Right lung (tissue), 5 donors: ENCODE results near the gene TMEM59. TPM values are rescaled to one million over a fixed set of nuclear protein-coding genes. Genes with fewer than 3 reads are reported as not detected.
"Not testable (repeated sequence)": the region's sequence is repeated elsewhere in the genome, so short reads cannot be mapped to it uniquely, and the experiment has no call there.

Experiments
- DNase-seq, 2 donors: peaks; one replicate each; pipeline ENCODE4 v3.0.0-alpha.2; 2013
- polyA plus RNA-seq, 5 donors: library from polyadenylated mRNA; unstranded; fragments of 120-200 nt; gene quantifications; one replicate each; pipeline versions ENCODE4 v1.2.1 to v1.2.3, GENCODE V29; 2013; ENCODE audit warnings: inconsistent platforms in 1 of 5, low replicate concordance in 1 of 5; ENCODE audit not compliant: insufficient read length in 5 of 5, insufficient read depth in 1 of 5

TMEM59 gene
- polyA plus RNA-seq, 5 donors = 257 to 347 (median 298) TPM

DNA sequence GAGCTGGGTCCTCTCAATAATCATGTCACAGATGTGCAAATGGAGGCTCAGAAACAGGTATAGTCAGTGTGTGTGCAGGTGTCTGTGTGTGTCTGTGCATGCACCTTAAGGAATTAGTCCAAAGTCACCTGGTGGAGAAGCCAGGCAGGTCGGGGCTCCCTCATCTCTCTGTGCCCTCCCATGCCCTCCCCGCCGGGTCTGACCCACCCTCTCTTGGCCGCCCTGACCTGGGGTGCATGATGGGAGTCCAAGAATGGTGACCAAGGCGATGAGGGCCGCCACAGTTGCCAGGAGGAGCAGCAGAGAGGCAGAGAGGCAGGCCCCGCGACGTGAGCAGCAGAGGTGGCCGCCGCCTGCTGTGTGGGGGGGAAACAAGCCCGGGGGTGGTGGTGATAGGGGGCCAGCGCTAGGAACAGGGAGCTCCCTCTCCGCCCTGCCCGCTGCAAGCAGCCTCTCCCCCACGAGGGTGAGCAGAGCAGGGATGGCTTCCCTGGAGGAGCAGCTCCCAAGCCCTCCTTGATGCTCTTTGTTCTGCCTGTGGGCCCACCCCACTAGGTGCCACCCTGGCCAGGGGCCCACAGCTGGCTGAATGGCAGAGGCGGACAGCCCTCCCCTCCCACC lies 38.9 kb downstream of the TMEM59 start:
- DNase-seq = no peak

DNA sequence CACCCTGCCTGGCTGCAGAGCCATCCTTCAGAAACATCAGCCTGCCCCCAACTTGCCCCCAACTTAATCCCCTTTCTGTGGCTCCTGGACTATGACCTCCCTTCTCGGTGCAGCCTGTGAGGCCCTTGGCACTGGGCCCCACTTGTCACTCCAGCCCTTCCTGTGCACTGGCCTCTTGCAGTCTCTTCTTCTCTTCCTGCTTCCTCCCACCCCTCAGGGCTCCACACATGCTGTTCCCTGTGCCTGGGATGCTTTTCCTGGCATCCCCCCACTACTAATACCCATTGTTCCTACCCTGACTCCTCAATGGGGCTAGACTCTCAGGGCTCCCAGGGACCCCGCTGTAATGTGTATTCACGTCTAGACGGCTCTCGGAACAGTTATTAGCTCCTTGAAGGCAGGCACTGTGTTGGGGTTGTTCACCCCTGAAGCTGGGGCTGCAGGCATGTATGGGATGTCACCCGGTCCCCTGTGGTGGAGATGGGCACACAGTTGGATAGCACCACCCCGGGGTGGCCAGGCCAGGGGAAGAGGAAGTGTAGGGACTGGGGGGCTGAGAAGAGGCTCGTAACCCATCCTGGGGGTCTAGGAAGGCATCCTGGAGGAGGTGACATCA lies 39.5 kb downstream of the TMEM59 start:
- DNase-seq = no peak

DNA sequence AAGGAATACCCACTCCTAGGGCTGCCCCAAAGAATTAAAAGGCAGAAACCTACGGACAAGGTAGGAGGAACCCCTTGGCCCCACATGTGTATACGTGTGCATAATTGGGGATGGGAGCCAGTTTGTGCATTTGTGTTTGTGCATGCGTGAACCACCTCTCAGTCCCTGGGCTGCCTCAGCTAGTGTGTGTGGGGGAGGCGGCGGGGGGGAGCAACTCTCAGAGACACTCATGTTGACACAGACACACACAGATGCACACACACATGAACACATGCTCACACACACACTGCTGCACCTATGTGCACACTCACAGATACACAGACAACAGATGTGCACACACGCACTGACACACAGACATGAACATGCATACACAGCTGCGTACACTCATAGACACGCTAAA lies 40.1 kb downstream of the TMEM59 start:
- no peak for DNase-seq

DNA sequence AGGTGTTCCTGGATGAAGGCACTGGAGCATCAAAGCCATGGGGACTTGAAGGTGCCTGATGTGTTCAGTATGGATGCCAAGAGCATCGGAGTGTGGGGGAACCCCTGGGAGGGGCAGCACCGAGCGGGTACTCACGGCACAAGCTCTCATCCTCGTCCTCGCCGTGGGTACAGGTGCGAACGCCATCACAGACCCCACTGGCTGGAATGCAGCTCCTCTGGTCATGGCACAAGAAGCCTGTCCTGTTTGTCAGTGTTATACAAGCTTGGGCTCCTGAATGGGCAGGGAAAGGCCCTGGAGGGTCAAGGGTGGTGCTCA lies 41.0 kb downstream of the TMEM59 start:
- no peak for DNase-seq

DNA sequence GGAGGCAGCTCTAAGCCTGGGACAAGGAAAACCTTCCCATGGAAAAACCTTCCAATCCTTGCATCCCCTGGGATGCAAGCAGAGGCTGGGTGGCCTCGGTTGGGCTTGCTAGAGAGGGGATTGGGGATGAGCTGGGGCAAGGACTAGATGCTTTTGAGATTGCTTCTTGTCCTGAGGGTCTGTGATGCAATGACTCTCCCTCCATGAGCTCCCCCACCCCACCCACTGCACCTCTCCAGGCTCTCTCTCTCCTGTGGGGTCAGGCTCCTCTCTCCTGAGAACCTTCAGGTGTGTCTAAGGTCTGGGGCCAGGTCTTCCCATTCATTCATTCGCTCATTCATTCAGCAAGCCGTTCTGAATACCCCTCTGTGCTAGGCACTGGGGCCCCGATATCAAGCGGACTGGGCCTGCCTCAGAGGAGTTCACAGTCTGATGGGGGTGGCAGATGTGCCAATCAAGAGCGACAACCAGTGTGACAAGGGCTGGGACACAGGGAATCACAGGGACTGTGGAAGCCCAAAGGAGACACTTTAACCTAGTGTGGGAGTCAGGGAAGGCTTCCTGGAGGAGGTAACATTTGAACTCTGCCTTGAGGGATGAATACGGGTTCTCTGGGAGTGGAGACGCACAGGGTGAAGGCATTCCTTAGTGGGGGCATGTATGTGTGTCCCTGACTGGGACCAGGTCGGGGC lies 41.5 kb downstream of the TMEM59 start:
- no peak for DNase-seq

DNA sequence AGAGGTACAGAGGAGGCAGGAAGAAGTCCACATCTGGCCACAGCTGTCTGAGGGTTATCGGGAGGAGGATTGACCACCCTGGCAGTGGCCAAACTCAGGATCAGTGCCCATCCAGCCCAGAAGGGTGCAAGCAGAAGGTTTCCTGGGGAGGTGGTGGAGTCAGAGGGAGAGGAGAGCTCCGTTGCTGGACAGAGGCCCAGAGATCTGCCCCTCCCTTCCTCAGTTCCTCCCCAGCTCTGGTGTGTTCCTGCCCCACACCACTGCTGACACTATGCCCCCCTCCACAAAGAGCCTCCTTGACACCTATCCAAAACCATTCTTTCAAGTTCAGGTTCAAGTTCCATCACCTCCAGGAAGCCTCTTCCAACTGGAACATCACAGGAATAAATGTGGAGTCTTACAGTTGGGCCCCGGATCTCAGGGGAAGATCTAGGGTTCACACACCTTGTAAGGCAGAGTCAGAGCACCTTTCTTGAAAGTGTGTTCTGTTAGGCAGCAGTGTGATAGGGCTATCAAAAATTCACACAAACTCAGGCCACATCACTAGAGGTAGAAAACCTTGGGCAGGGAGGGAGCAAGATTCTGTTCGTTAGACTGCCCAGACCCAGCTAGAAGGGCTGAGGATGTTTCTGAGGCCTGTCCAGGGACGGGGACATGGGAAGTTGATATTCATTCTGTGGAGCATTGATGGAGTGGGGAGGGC lies 42.4 kb downstream of the TMEM59 start:
- DNase-seq = no peak

DNA sequence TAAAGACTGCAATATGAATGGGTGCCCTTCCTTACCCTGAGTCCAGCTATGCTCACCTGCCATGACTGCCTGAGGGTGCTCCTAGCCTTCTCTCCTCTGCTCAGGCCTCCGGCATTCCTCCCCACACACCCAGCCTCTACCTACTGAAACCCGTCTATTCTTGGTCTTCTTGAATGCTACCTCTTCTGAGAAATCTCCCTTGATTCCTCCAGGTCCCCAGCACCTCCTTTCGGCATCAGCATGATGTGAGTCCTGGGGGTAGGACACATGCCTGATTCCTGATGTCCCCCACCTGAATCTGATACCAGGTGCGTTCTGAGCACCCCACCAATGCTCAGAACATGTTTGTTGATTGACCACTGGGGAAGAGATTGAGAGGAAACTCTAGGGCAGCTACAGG lies 43.6 kb downstream of the TMEM59 start:
- no peak for DNase-seq

DNA sequence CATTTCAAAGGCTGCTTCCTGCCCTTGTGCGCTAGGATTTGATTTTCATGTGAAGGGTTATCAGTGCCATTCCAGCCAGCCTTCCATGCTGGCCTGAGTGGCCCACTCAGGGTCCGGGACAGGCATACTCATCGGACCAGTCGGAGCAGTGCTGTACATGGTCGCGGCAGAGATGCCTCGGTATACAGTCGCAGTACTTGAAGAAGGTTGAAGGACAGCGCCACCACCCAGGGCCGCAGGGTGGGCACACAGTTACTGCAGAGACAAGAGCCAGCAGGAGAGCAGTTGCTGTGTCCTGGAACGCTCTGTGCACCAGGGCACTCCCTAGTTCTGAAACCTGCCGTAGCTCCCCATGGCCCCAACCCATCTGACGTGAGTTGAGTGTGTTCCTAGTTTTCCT lies 44.1 kb downstream of the TMEM59 start:
- DNase-seq = no peak

DNA sequence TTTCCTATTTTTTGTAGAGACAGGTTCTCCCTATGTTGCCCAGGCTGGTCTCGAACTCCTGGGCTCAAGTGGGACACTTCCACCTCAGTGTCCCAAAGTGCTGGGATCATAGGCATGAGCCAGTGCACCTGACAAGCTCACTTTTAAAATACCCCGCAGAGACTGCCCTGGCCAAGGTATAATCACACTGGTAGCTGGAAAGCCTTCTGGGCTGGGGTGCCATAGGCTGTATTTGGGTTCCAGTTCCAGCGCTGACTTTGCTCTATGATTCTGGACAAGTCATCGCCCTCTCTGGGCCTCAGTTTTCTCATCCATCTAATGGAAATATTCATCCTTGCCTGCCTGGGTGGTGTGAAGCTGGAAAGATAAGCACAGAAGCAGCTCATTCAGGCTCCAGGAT lies 45.4 kb downstream of the TMEM59 start:
- no peak for DNase-seq

DNA sequence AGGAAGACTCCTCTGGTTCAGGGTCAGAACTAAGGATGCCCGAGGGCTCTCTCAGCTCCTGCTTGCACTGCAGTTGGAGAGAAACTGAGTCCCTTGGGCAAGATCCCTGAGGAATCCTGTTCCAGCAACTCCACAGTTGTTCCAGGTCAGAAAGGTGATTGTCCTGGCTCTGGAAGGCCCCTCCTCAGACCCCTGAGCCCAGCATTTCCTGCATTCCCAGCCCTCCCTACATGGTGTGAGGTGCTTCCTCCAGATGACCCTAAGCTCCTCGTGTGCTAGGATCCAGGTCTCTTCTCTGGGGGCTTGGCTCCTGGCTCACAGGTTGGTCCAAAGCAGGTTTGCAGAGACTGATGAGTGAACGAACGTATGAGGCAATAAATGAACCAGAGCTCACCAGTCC lies 46.5 kb downstream of the TMEM59 start:
- no peak for DNase-seq

DNA sequence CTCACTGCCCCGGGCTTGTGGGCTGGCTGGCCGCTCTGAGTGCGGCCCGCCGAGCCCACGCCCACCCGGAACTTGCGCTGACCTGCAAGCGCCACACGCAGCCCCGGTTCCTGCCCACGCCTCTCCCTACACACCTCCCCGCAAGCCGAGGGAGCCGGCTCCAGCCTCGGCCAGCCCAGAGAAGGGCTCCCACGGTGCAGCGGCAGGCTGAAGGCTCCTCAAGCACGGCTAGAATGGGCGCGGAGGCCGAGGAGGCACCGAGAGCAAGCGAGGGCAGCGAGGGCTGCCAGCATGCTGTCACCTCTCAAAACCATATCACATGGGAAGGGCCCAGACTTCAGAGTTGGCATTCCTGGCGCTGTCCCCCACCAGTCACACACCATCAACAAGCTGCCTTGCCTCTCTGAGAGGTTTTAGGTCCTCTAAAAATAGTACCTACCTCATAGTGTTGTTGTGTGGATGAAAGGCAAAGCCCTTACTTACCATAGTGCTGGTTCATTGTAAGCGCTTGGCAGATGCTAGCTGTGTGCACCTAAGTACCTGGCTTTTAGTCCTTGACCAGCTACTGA lies 48.4 kb downstream of the TMEM59 start:
- DNase-seq = no peak

DNA sequence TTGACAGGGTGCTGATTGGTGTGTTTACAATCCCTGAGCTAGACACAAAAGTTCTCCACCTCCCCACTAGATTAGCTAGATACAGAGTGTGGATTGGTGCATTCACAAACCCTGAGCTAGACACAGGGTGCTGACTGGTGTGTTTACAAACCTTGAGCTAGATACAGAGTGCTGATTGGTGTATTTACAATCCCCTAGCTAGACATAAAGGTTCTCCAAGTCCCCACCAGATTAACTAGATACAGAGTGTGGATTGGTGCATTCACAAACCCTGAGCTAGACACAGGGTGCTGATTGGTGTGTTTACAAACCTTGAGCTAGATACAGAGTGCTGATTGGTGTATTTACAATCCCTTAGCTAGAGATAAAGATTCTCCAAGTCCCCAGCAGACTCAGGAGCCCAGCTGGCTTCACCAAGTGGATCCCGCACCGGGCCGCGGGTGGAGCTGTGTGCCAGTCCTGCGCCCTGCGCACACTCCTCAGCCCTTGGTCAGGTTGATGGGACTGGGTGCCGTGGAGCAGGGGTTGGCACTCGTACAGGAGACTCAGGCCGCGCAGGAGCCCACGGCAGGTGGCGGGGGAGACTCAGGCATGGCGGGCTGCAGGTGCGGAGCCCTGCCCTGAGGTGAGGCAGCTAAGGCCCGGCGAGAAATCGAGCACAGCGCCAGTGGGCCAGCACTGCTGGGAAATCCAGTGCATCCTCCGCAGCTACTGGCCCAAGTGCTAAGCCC lies 49.1 kb downstream of the TMEM59 start:
- DNase-seq = not testable (repeated sequence)

DNA sequence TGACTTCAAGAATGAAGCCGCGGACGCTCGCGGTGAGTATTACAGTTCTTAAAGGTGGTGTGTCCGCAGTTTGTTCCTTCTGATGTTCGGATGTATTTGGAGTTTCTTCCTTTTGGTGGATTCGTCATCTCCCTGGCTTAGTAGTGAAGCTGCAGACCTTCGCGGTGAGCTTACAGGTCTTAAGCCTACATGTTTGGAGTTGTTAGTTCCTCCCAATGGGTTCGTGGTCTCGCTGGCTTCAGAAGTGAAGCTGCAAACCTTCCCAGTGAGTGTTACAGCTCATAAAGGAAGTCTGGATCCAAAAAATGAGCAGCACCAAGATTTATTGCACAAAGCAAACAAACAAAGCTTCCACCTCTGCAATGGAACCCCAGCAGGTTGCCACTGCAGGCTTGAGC lies 49.8 kb downstream of the TMEM59 start:
- no peak for DNase-seq

DNA sequence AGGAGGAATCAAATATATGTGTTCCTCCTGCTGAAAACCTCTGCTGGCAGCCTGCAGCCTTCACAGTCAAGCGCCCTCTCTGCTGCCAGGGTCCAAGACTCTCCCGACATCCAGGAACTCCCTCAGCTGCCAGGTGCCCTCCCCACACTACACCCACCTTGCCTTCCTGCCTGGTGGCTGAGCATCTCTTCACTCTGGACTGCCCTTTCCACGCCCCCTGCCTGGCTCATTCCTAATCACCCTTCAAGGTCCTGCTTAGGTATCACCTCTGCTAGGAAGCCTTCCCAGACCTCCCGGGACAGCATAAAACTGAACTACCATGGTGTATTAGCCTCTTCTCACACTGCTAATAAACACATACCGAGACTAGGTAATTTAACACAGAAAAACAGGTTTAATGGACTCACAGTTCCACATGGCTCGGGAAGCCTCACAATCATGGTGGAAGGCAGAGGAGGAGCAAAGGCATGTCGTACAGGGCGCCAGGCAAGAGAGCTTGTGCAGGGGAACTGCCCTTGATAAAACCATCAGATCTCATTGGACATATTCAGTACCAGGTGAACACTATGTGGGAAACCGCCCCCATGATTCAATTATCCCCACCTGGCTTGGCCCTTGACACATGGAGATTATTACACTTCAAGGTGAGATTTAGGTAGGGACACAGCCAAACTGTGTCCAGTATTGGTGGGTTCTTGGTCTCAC lies 50.3 kb downstream of the TMEM59 start:
- no peak for DNase-seq

DNA sequence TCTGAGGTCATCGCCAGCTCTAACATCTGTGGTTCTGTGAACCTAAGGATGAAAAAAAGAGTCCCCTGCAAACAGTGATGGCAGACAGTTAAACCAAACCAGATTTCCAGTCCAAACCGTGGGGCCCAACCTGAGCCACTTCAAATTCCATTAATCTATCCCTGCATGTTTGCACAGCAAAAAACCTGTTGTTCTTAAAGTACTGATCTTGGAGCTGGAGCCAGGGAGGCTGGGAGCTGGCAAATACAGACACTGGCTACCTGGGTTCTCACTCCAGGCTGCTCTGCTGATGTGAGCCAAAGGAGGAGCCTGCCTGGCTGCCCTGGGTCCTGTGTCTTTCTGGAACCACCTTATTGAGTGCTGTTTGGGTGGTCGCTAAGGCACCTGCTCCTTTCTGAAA lies 51.4 kb downstream of the TMEM59 start:
- DNase-seq = no peak

DNA sequence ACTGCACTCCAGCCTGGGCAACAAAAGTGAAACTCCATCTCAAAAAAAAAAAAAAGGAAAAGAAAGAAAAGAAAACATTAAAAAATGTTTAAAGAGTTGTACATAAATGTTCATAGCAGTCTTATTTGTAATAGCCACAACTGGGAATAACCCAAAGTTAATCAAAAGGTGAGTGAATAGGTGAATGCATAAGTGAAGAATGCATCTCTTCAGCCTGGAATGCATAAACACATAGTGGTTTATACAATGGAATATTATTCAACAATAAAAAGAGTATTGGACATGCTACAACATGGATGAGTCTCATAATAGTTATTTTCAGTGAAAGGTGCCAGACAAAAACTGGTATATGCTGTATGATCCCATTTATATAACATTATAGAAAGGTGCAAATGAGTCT lies 53.1 kb downstream of the TMEM59 start:
- no peak for DNase-seq

DNA sequence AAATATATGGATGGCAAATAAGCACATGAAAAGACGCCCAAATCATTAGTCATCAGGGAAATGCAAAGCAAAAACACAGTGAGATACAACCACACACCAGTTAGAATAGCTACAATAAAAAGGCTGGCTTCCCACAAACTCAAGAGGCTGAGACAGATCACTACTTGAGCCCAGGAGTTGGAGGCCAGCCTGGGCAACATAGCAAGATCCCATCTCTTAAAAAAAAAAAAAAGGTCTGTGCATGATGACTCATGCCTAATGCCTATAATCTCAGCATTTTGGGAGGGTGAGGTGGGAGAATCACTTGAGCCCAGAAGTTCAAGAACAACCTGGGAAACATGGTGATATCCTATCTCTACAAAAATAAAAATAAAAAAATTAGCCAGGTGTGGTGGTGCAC lies 54.8 kb downstream of the TMEM59 start:
- DNase-seq = no peak

DNA sequence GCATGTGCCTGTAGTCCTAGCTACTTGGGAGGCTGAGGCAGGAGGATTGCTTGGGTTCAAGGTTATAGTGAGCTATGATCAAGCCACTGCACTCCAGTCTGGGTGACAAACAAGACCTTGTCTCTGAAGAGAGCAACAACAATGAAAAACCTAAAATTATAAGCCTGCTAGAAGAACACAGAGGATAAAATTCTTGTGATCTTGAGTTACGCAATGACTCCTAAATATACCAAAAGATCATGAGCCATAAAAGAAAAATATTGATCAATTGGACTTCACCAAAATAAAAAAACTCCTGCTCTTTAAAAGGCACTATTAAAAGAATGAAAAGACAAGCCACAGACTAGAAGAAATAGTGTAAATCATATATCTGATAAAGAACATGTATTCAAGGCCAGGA lies 57.3 kb downstream of the TMEM59 start:
- no peak for DNase-seq

DNA sequence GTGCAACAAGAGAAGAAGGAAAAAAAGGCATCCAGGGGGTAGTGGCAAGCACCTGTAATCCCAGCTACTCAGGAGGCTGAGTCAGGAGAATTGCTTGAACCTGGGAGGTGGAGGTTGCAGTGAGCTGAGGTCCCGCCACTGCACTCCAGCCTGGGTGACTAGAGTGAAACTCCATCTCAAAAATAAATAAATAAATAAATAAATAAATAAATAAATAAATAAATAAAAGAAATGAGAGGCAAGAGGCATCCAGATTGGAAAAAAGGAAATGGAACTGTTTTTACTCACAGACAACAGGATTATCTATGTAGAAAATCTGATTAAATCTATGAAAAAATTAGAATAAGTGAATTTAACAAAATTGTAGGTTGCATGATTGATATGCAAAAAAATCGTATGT lies 58.5 kb downstream of the TMEM59 start:
- not testable (repeated sequence) for DNase-seq

DNA sequence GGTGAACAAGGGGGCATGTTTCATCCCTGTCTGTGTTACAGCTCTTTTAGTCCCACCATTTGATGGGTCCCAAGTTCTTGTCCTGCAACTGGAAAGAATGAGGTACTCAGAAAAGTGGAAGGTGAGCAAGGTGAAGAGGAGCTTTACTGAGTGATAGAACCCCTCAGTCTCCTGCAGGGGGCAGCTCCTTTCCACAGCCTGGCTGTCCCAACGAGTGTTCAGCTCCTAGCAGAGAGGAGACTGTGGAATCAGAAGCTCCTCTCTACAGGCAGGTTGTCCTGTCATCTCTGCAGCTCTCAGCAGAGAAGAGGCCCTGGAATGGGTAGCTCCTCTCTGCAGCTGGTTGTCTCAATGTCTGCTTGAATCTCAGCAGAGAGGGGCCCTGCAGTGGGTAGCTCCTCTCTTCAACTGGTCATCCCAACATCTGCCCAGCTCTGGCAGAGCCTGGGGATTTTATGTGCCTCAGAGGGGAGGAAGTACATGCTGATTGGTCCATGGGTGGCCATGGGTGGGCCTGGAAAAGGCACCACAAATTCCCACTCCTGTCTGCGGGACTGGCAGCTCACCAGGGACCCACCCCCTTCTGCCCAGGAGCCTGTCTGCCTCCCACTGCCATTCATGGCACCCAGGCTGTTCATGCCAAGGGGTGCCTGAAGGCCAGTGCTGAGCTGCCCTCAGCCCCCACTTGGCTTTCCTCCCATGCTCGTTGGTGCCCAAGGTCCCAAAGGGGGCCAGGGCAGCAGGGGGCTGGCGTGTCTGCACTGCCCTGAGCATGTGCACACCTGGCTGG lies 60.7 kb downstream of the TMEM59 start:
- DNase-seq = no peak

DNA sequence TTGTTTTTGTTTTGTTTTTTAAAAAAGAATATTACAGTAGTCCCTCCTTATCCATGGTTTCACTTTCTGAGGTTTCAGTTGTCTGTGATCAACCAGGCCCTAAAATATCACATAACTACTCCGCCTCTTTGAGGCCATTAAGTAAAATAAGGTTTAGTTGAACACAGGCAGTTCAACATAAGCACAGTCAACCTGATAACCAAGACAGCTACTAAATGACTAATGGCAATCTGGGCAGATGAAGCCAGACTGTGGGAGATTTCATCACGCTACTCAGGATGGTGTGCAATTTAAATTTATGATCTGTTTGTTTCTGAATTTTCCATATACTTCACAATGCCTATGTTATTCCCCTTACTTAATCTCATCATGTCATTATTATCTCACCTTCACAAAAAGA lies 65.1 kb downstream of the TMEM59 start:
- DNase-seq = no peak
